Measurements from ENCODE around the gene ARMS2.

- TF ChIP-seq POLR2A (IDR thresholded peaks at IDR 0.05) (no peak), CTCF (IDR thresholded peaks at IDR 0.05) (no peak)
Observed at GRCh38 chr10:122445904-122446303, 8.5 kb upstream of the ARMS2 start.

All from right lobe of liver (tissue), 4 donors.